Body of pancreas (tissue), 4 donors: ENCODE measurements around the gene ZSWIM6. TPM values are rescaled to one million over a fixed set of nuclear protein-coding genes. Genes with fewer than 3 reads are reported as not detected.

Experiments used
- ATAC-seq: fragments of 150-250 bp; one replicate; pipeline ENCODE4 v1.9.1; 2016
- DNase-seq, 4 donors: peaks; one replicate each; pipeline ENCODE4 v3.0.0-alpha.2; 2019
- H3K27ac ChIP-seq, 4 donors: fragments of 200-600 bp; sonication (generic); 1 replicate in 3 of 4; 2 replicates in 1 of 4; pipeline versions ENCODE4 v1.5.1 to v1.6.1; 2016 to 2019; ENCODE audit warnings: mild to moderate bottlenecking in 1 of 4, mixed read lengths in 1 of 4, moderate library complexity in 1 of 4
- H3K27me3 ChIP-seq, 2 donors: fragments of 200-600 bp; sonication (generic); one replicate each; pipeline ENCODE4 v1.6.0; 2016; ENCODE audit warnings: mild to moderate bottlenecking in 1 of 2
- H3K36me3 ChIP-seq, 2 donors: fragments of 200-600 bp; sonication (generic); replicated peaks in 1 of 2; 2 replicates each; pipeline ENCODE4 v1.5.1; 2016; ENCODE audit warnings: low read depth in 2 of 2; ENCODE audit not compliant: insufficient read depth in 1 of 2
- H3K4me1 ChIP-seq: fragments of 200-600 bp; sonication (generic); one replicate; pipeline ENCODE4 v1.6.0; 2016
- H3K4me3 ChIP-seq, 2 donors: fragments of 200-600 bp; sonication (generic); 1 replicate in 1 of 2; 2 replicates in 1 of 2; pipeline ENCODE4 v1.5.1; 2016 to 2019
- H3K9me3 ChIP-seq, 3 donors: fragments of 200-600 bp; sonication (generic); 1 replicate in 2 of 3; 2 replicates in 1 of 3; pipeline ENCODE4 v1.5.1; 2016
- CTCF ChIP-seq, 7 experiments: fragments of 450-650 bp in 4 of 7; fragments of 200-600 bp in 3 of 7; sonication (generic) in 3 of 7; IDR thresholded peaks; one replicate each; pipeline ENCODE4 v1.5.1; 2016 to 2019; ENCODE audit warnings: antibody characterized with exemption in 7 of 7
- POLR2A ChIP-seq, 3 donors: fragments of 450-650 bp; IDR thresholded peaks; one replicate each; pipeline ENCODE4 v1.6.1; 2016; ENCODE audit warnings: antibody characterized with exemption in 3 of 3, mild to moderate bottlenecking in 2 of 3
- WGBS, 2 donors: methylation state at CpG; one replicate each; pipeline ENCODE4 v1.1.5; 2017; 5-methylcytosine and 5-hydroxymethylcytosine counted together
- intact Hi-C: fragments of 100-400 bp; cut with DNase I; formaldehyde crosslinking; loops from one replicate; pipeline ENCODE4 v1.15.1; 2023
- total RNA-seq, 2 donors: library from RNA; depleted of rRNA; stranded (reverse); fragments of >200 nt; gene quantifications; one replicate each; pipeline ENCODE4 v1.1.0, GENCODE V29; 2016

Gene ZSWIM6
- total RNA-seq, 2 donors from 2014 or later, result 5.9 to 8.8 TPM

- no peak overlapping the region for H3K27ac ChIP-seq
- no peaks in the 10 kb centered on the region for H3K36me3 ChIP-seq
- H3K4me3 ChIP-seq, result no peak overlapping the region
- peaks cover 7% of the 10 kb centered on the region for H3K4me1 ChIP-seq
- intact Hi-C loops, result no loop called here
- H3K9me3 ChIP-seq, result no peaks in the 10 kb centered on the region
- no peak for TF ChIP-seq POLR2A (IDR thresholded peaks at IDR 0.05)
- no peak for TF ChIP-seq CTCF (IDR thresholded peaks at IDR 0.05)
- 45 to 100% methylated on average over 1 of the region's 1 CpG for WGBS, 2 donors
- DNase-seq, result no peak
- ATAC-seq, result no peak
- no peaks in the 10 kb centered on the region for H3K27me3 ChIP-seq
Measured at GRCh38 chr5:61504143-61504770, 172.2 kb downstream of the ZSWIM6 start.

GRCh38 chr5:61505281-61505680 lies 173.2 kb downstream of the ZSWIM6 start:
- ATAC-seq (no peak), DNase-seq (no peak)
- Histone ChIP-seq H3K4me1 (peaks cover 7% of the 10 kb centered on the region), H3K4me3 (no peak overlapping the region), H3K36me3 (no peaks in the 10 kb centered on the region), H3K27ac (no peak overlapping the region), H3K9me3 (no peaks in the 10 kb centered on the region), H3K27me3 (no peaks in the 10 kb centered on the region)
- intact Hi-C loops, result no loop called here
- no peak for TF ChIP-seq CTCF (IDR thresholded peaks at IDR 0.05)
- no peak for TF ChIP-seq POLR2A (IDR thresholded peaks at IDR 0.05)

GRCh38 chr5:61507232-61507631 lies 175.2 kb downstream of the ZSWIM6 start:
- ATAC-seq (no peak), DNase-seq (no peak)
- intact Hi-C loops, result no loop called here
- Histone ChIP-seq H3K27me3 (no peaks in the 10 kb centered on the region), H3K4me3 (no peak overlapping the region), H3K4me1 (peaks cover 7% of the 10 kb centered on the region), H3K9me3 (no peaks in the 10 kb centered on the region), H3K36me3 (no peaks in the 10 kb centered on the region), H3K27ac (no peak overlapping the region)
- TF ChIP-seq POLR2A (IDR thresholded peaks at IDR 0.05), result no peak

DNA sequence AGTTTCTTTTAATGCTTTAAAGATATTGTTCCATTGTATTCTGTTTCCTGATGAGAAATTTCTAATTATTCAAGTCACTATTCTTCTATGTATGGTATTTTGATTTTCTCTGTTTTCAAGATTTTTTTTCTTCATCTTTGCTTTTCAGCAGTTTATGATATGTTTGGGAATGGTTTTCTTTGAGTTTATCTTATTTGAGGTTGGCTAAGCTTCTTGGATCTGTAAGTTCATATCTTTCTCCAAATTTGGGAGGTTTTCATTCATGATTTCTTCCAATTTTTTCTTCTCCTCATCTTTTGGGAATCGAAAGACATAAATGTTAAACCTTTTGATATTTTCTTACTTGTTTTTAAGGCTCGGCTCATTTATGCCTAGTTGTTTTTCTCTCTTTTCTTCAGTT lies 184.9 kb downstream of the ZSWIM6 start:
- TF ChIP-seq POLR2A (IDR thresholded peaks at IDR 0.05), result no peak
- TF ChIP-seq CTCF (IDR thresholded peaks at IDR 0.05), result no peak
- ATAC-seq (no peak), DNase-seq (no peak)
- Histone ChIP-seq H3K9me3 (no peaks in the 10 kb centered on the region), H3K4me3 (no peak overlapping the region), H3K36me3 (no peaks in the 10 kb centered on the region), H3K4me1 (no peaks in the 10 kb centered on the region), H3K27ac (no peak overlapping the region), H3K27me3 (no peaks in the 10 kb centered on the region)
- WGBS, 2 donors, result 98% methylated on average over 2 of the region's 2 CpGs
- intact Hi-C loops, result no loop called here

DNA sequence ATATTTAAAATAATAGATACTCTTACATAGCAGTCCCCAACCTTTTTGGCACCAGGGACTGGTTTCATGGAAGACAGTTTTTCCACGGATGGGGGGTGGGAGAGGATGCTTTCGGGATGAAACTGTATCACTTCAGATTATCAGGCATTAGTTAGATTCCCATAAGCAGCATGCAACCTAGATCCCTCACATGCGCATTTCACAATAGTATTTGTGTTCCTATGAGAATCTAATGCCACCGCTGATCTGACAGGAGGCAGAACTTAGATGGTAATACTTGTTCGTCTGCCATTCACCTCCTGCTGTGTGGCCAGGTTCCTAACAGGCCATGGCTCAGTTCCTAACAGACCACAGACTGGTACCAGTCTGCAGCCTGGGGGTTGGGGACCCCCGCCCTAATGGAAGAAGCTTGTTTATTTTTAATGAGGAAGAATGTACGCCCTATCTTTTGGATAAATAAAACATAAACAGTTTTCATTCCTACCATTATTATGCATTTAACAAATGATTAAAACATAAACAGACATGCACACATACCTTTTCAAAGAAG lies 187.7 kb downstream of the ZSWIM6 start:
- no peaks in the 10 kb centered on the region for H3K36me3 ChIP-seq
- WGBS, 2 donors, result 82 to 90% methylated on average over 7 of the region's 7 CpGs
- TF ChIP-seq CTCF (IDR thresholded peaks at IDR 0.05), result no peak
- no peak for TF ChIP-seq POLR2A (IDR thresholded peaks at IDR 0.05)
- intact Hi-C loops, result no loop called here
- no peaks in the 10 kb centered on the region for H3K27me3 ChIP-seq
- no peak overlapping the region for H3K4me3 ChIP-seq
- H3K9me3 ChIP-seq, result no peaks in the 10 kb centered on the region
- H3K27ac ChIP-seq, result no peak overlapping the region
- ATAC-seq, result no peak
- no peak for DNase-seq
- H3K4me1 ChIP-seq, result no peaks in the 10 kb centered on the region
